Activated CD4-positive, alpha-beta T cell treated with anti-CD3 and anti-CD28 coated beads, Interleukin-2, amount 50 U/mL, for 48 hours (primary cell): ENCODE results near the gene JCHAIN.
"Not testable (repeated sequence)": the region's sequence is repeated elsewhere in the genome, so short reads cannot be mapped to it uniquely, and the experiment has no call there.

ENCODE experiments used
- DNase-seq, 2 experiments: peaks; one replicate each; pipeline ENCODE4 v3.0.0-alpha.2; 2020

Gene JCHAIN

GRCh38 chr4:70666369-70666768 is at the start of gene JCHAIN:
JCHAIN (minus strand) TSS chr4:70666508; CDS start chr4:70666490, 18 bp downstream.
- DNase-seq = no peak

GRCh38 chr4:70715097-70715496 is 48.8 kb upstream of the JCHAIN start:
- no peak for DNase-seq

GRCh38 chr4:70714079-70714887 is 48.0 kb upstream of the JCHAIN start:
- DNase-seq = no peak

GRCh38 chr4:70713453-70714078 is 47.3 kb upstream of the JCHAIN start:
- no peak for DNase-seq

GRCh38 chr4:70712604-70713452 is 46.5 kb upstream of the JCHAIN start:
- no peak for DNase-seq

- no peak for DNase-seq
Observed at GRCh38 chr4:70712150-70712549, 45.8 kb upstream of the JCHAIN start.

GRCh38 chr4:70711599-70711998 is 45.3 kb upstream of the JCHAIN start:
- no peak for DNase-seq

- DNase-seq = no peak
Observed at GRCh38 chr4:70709611-70710205, 43.4 kb upstream of the JCHAIN start.

- no peak for DNase-seq
Observed at GRCh38 chr4:70706516-70706915, 40.2 kb upstream of the JCHAIN start.

- DNase-seq = no peak
Observed at GRCh38 chr4:70706044-70706461, 39.7 kb upstream of the JCHAIN start.

GRCh38 chr4:70705183-70706043 is 39.1 kb upstream of the JCHAIN start:
- DNase-seq = peak; percentile 71 to 75

GRCh38 chr4:70704931-70705182 is 38.5 kb upstream of the JCHAIN start:
- peak in 1 of 2 experiments; percentile 35 for DNase-seq

GRCh38 chr4:70704215-70704930 is 38.1 kb upstream of the JCHAIN start:
- DNase-seq = peak; percentile 60 to 65

GRCh38 chr4:70703619-70704214 is 37.4 kb upstream of the JCHAIN start:
- no peak for DNase-seq

- not testable (repeated sequence) for DNase-seq
Observed at GRCh38 chr4:70702592-70702991, 36.3 kb upstream of the JCHAIN start.

GRCh38 chr4:70701271-70701670 is 35.0 kb upstream of the JCHAIN start:
- DNase-seq = no peak

- no peak for DNase-seq
Observed at GRCh38 chr4:70700712-70701111, 34.4 kb upstream of the JCHAIN start.

- DNase-seq = not testable (repeated sequence)
Observed at GRCh38 chr4:70698435-70698834, 32.1 kb upstream of the JCHAIN start.

- DNase-seq = not testable (repeated sequence)
Observed at GRCh38 chr4:70694633-70695032, 28.3 kb upstream of the JCHAIN start.

GRCh38 chr4:70691661-70692060 is 25.4 kb upstream of the JCHAIN start:
- DNase-seq = no peak

- DNase-seq = peak; percentile 37 to 44
Observed at GRCh38 chr4:70688795-70689231, 22.5 kb upstream of the JCHAIN start.
